B cell (primary cell): Measurements from ENCODE around the gene SCAMP5. TPM values are rescaled to one million over a fixed set of nuclear protein-coding genes. Genes with fewer than 3 reads are reported as not detected.

Experiments
- ATAC-seq: fragments of 200-7000 bp; cut with Tn5 transposase; one replicate; pipeline ENCODE4 v1.10.0; 2021; ENCODE audit warnings: low read depth, mild to moderate bottlenecking, moderate number of reproducible peaks, moderate library complexity
- CTCF ChIA-PET: fragments of 350-600 bp; sonication (Branson Sonifier 250); formaldehyde crosslinking; loops from one replicate; lab custom pipeline; 2021; ENCODE audit warnings: antibody characterized with exemption, inconsistent platforms; lab: Charles Lee
- POLR2A ChIA-PET: fragments of 350-600 bp; sonication (Branson Sonifier 250); formaldehyde crosslinking; loops from one replicate; lab custom pipeline; 2021; ENCODE audit warnings: antibody characterized with exemption; lab: Charles Lee
- DNase-seq: peaks from one replicate; pipeline ENCODE4 v3.0.0; 2013
- H2AFZ ChIP-seq: 2 replicates; pipeline ENCODE4 v1.6.1; 2012; ENCODE audit warnings: mild to moderate bottlenecking, low read depth, low read length; ENCODE audit not compliant: insufficient read depth, poor library complexity, severe bottlenecking
- H3K27ac ChIP-seq, 2 donors: 1 replicate in 1 of 2; 2 replicates in 1 of 2; pipeline ENCODE4 v1.5.1; 2012 to 2013; ENCODE audit warnings: low read length in 2 of 2, mild to moderate bottlenecking in 2 of 2, moderate library complexity in 1 of 2
- H3K27me3 ChIP-seq, 4 experiments: fragments of 200-600 bp in 1 of 4; sonication (generic) in 1 of 4; replicated peaks in 1 of 4; 1 replicate in 2 of 4; 2 replicates in 2 of 4; pipeline versions ENCODE4 v1.6.1 to v1.7.0; 2013 to 2016; ENCODE audit warnings: low read length in 3 of 4, mild to moderate bottlenecking in 2 of 4, mixed read lengths in 1 of 4, moderate library complexity in 1 of 4; ENCODE audit not compliant: insufficient read depth in 4 of 4, control insufficient read depth in 3 of 4; ENCODE audit errors: control extremely low read depth in 1 of 4
- H3K36me3 ChIP-seq, 2 experiments: replicated peaks in 1 of 2; 1 replicate in 1 of 2; 2 replicates in 1 of 2; pipeline versions ENCODE4 v1.6.1 to v1.7.1; 2013; ENCODE audit warnings: low read length in 1 of 2; ENCODE audit not compliant: insufficient read depth in 2 of 2, control insufficient read depth in 1 of 2; ENCODE audit errors: control extremely low read depth in 1 of 2, extremely low read depth in 1 of 2
- H3K4me1 ChIP-seq, 2 donors: fragments of 200-600 bp in 1 of 2; sonication (generic) in 1 of 2; 1 replicate in 1 of 2; 2 replicates in 1 of 2; pipeline versions ENCODE4 v1.5.1 to v1.6.1; 2013 to 2017; ENCODE audit warnings: low read length in 2 of 2; ENCODE audit not compliant: control insufficient read depth in 2 of 2, insufficient read depth in 2 of 2
- H3K4me2 ChIP-seq: replicated peaks from 2 replicates; pipeline ENCODE3; 2012; ENCODE audit warnings: mild to moderate bottlenecking, low read depth, low read length; ENCODE audit not compliant: poor library complexity, severe bottlenecking
- H3K4me3 ChIP-seq, 5 experiments: fragments of 200-600 bp in 1 of 5; sonication (generic) in 1 of 5; 1 replicate in 3 of 5; 2 replicates in 2 of 5; pipeline versions ENCODE4 v1.5.1 to v1.7.0; 2011 to 2016; ENCODE audit warnings: low read length in 4 of 5, mild to moderate bottlenecking in 4 of 5, low read depth in 2 of 5, control low read depth in 1 of 5, moderate library complexity in 1 of 5; ENCODE audit not compliant: insufficient read depth in 1 of 5; ENCODE audit errors: control extremely low read depth in 1 of 5, extremely low read depth in 1 of 5
- H3K79me2 ChIP-seq: fragments of 200-600 bp; sonication (generic); one replicate; pipeline ENCODE4 v1.6.0; 2016; ENCODE audit warnings: low read length; ENCODE audit not compliant: control insufficient read depth, insufficient read depth
- H3K9ac ChIP-seq: fragments of 200-600 bp; sonication (generic); 2 replicates; pipeline ENCODE4 v1.6.1; 2017; ENCODE audit warnings: mild to moderate bottlenecking, low read length, moderate library complexity
- H3K9me3 ChIP-seq, 3 donors: one replicate each; pipeline versions ENCODE4 v1.6.1 to v1.7.1; 2013; ENCODE audit warnings: low read length in 2 of 3; ENCODE audit not compliant: control insufficient read depth in 2 of 3, insufficient read depth in 1 of 3; ENCODE audit errors: control extremely low read depth in 1 of 3
- H4K20me1 ChIP-seq: 2 replicates; pipeline ENCODE4 v1.6.0; 2012; ENCODE audit warnings: mild to moderate bottlenecking, low read length; ENCODE audit not compliant: insufficient read depth, control insufficient read depth, poor library complexity, severe bottlenecking
- H3K27ac Mint-ChIP-seq: one replicate; pipeline ENCODE4 v1.8.0; 2021; ENCODE audit warnings: mixed read lengths
- H3K27me3 Mint-ChIP-seq: one replicate; pipeline ENCODE4 v1.8.0; 2021; ENCODE audit warnings: mixed read lengths
- H3K4me1 Mint-ChIP-seq: one replicate; pipeline ENCODE4 v1.8.0; 2021; ENCODE audit warnings: mixed read lengths
- H3K4me3 Mint-ChIP-seq: one replicate; pipeline ENCODE4 v1.8.0; 2021; ENCODE audit warnings: mixed read lengths
- H3K9me3 Mint-ChIP-seq: one replicate; pipeline ENCODE4 v1.8.0; 2022; ENCODE audit warnings: mixed read lengths; ENCODE audit not compliant: insufficient read depth
- EZH2 ChIP-seq: IDR thresholded peaks from 2 replicates; pipeline ENCODE4 v1.6.1; 2012; ENCODE audit warnings: borderline replicate concordance, low read depth, mild to moderate bottlenecking, moderate library complexity, low read length; ENCODE audit not compliant: insufficient read depth, poor library complexity, severe bottlenecking
- WGBS: methylation state at CpG from one replicate; pipeline ENCODE4 v1.1.5; 2013; ENCODE audit warnings: missing lambda C conversion rate; ENCODE audit not compliant: insufficient coverage; 5-methylcytosine and 5-hydroxymethylcytosine counted together
- intact Hi-C: fragments of 100-400 bp; cut with micrococcal nuclease; formaldehyde crosslinking; loops from one replicate; pipeline ENCODE4 v1.10.0; 2022
- polyA plus RNA-seq: library from polyadenylated mRNA; depleted of rRNA; stranded (reverse); fragments of >200 nt; gene quantifications from 2 replicates; pipeline ENCODE4 v1.2.3, GENCODE V29; 2012
- total RNA-seq, 2 donors: library from RNA; stranded (reverse); fragments of 120-200 nt in 1 of 2; gene quantifications; 1 replicate in 1 of 2; 2 replicates in 1 of 2; pipeline versions ENCODE4 v1.2.3 to v1.2.4, GENCODE V29; 2013 to 2022
- TF ChIP-seq, protein P1 (sequence below): fragments of 200-600 bp; IDR thresholded peaks from one replicate; pipeline ENCODE4 v1.8.0; 2022; ENCODE audit warnings: antibody characterized with exemption, mild to moderate bottlenecking

Gene SCAMP5
- total and polyA plus RNA-seq, 2 donors (not counting 1 experiment from before 2014, with no cell fraction given) = 0.59 to 3.4 TPM

GRCh38 chr15:75043509-75044257 lies 48.3 kb downstream of the SCAMP5 start:
- H4K20me1 ChIP-seq = peaks cover 42% of the 10 kb centered on the region

More at GRCh38 chr15:75043509-75044257, 48.3 kb downstream of the SCAMP5 start:
- TF ChIP-seq, protein P1, sequence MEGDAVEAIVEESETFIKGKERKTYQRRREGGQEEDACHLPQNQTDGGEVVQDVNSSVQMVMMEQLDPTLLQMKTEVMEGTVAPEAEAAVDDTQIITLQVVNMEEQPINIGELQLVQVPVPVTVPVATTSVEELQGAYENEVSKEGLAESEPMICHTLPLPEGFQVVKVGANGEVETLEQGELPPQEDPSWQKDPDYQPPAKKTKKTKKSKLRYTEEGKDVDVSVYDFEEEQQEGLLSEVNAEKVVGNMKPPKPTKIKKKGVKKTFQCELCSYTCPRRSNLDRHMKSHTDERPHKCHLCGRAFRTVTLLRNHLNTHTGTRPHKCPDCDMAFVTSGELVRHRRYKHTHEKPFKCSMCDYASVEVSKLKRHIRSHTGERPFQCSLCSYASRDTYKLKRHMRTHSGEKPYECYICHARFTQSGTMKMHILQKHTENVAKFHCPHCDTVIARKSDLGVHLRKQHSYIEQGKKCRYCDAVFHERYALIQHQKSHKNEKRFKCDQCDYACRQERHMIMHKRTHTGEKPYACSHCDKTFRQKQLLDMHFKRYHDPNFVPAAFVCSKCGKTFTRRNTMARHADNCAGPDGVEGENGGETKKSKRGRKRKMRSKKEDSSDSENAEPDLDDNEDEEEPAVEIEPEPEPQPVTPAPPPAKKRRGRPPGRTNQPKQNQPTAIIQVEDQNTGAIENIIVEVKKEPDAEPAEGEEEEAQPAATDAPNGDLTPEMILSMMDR = no peak
- TF ChIP-seq EZH2 = no peak
- H3K9me3 ChIP-seq = no peaks in the 10 kb centered on the region
- ATAC-seq (peak; percentile 6), DNase-seq (peak; percentile 63)
- no peak overlapping the region for H2AFZ ChIP-seq
- intact Hi-C loops = loop anchor here (1.0 to 5.0 kb wide), 9 partner anchors 20 to 409 kb away; partner anchors contain the start of genes PPCDC and SIN3A
- peaks cover 31% of the 10 kb centered on the region for H3K79me2 ChIP-seq
- Mint-ChIP-seq H3K9me3 (no peaks in the 10 kb centered on the region), H3K4me1 (peaks cover 56% of the 10 kb centered on the region), H3K27ac (peak overlapping the region; percentile 89), H3K4me3 (peak overlapping the region; percentile 25), H3K27me3 (no peaks in the 10 kb centered on the region)
- H3K27ac ChIP-seq = peak overlapping the region; percentile 76 to 80
- 46% methylated on average over 15 of the region's 20 CpGs for WGBS
- H3K27me3 ChIP-seq = no peaks in the 10 kb centered on the region
- ChIA-PET POLR2A (interaction anchor here (0.6 to 2.4 kb wide), 13 partner anchors 14 to 596 kb away, joined by 3 to 45 read pairs (median 5); partner anchors contain the start of genes C15orf39, IMP3 and PPCDC), CTCF (interaction anchor here (0.6 to 12.1 kb wide), 61 partner anchors 8 to 596 kb away, joined by 3 to 251 read pairs (median 5); partner anchors contain the start of genes C15orf39, COMMD4, IMP3 and PPCDC)
- H3K36me3 ChIP-seq = peaks cover 0 to 3% of the 10 kb centered on the region in 2 experiments
- peaks cover 48 to 66% of the 10 kb centered on the region in 2 donors for H3K4me1 ChIP-seq
- peak overlapping the region; percentile 71 for H3K4me2 ChIP-seq
- H3K4me3 ChIP-seq = no peak overlapping the region
- peak overlapping the region; percentile 4 for H3K9ac ChIP-seq
